Measurements from ENCODE around the gene LRRC25. TPM values are rescaled to one million over a fixed set of nuclear protein-coding genes. Genes with fewer than 3 reads are reported as not detected.

Gene LRRC25
- total and polyA plus RNA-seq, 8 donors, result 0.98 to 11.2 (median 2.7) TPM; not detected in 2

DNA sequence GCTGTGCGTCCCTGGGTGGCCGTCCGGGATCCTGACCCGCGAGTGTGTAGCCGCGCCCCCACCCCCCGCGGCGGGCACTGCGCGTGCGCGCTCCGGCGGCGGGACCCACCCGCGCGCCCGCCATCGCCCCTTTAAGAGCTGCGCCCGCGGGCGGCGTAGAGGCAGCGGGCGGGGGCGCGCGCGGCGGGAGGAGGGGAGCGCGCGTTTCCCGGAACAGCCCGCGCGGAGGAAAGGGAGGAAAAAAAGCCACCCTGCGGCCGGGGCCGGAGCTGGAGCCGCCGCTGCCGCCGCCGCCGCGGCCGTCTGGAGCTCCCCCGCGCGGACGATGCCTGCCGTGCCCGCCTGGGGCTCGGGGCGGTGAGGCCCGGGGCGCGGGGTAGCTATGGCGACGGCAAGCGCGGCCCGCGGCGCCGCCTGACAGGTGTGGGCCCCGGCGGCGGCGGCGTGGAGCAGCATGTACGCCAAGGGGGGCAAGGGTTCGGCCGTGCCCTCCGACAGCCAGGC is 21.8 kb upstream of the LRRC25 start, which contains the start of gene SSBP4:
SSBP4 (plus strand) TSS at position 204 of the 504 bp plus-strand sequence; CDS start at position 455, 251 bp downstream.
- intact Hi-C loops (cut with DNase I; ENCODE audit: low total_unique reads), result no loop called here
- H3K27ac ChIP-seq, result peak within 1 kb of the TSS; percentile 84 to 95 (median 90)

GRCh38 chr19:18418483-18419194 is 21.2 kb upstream of the LRRC25 start:
- H3K27ac ChIP-seq, result peak overlapping the region; percentile 84 to 95 (median 90)
- DNase-seq, result no peak
- H3K27me3 ChIP-seq, result peaks cover 0 to 35% (median 22%) of the 10 kb centered on the region in 3 donors
- H3K4me1 ChIP-seq, result peaks cover 74 to 91% (median 89%) of the 10 kb centered on the region in 4 donors
- no peak for TF ChIP-seq POLR2AphosphoS5 (IDR thresholded peaks at IDR 0.05)
- no peak for TF ChIP-seq POLR2A (IDR thresholded peaks at IDR 0.05)
- no peak for TF ChIP-seq EP300 (IDR thresholded peaks at IDR 0.05)
- TF ChIP-seq CTCF (IDR thresholded peaks at IDR 0.05), result no peak
- H3K9me3 ChIP-seq, result no peaks in the 10 kb centered on the region
- H3K4me3 ChIP-seq, result peak overlapping the region; percentile 65 to 69 (median 68)
- 7 to 33% (median 10%) methylated on average over 10 to 39 of the region's 39 CpGs for WGBS, 5 donors
- no peaks in the 10 kb centered on the region for H3K36me3 ChIP-seq
- intact Hi-C loops (cut with DNase I; ENCODE audit: low total_unique reads), result no loop called here

More for the DNA sequence above, 21.8 kb upstream of the LRRC25 start, which contains the start of gene SSBP4:
- Histone ChIP-seq H3K9me3 (no peaks in the 10 kb centered on the region), H3K4me1 (peaks cover 73 to 94% (median 93%) of the 10 kb centered on the region in 4 donors), H3K4me3 (peak within 1 kb of the TSS; percentile 65 to 69 (median 68)), H3K27me3 (peaks cover 0 to 35% (median 22%) of the 10 kb centered on the region in 3 donors), H3K36me3 (no peaks in the 10 kb centered on the region)
- 0 to 2% (median 1%) methylated on average over 20 to 80 of the region's 80 CpGs for WGBS, 5 donors
- DNase-seq, result peak; percentile 76 to 93
- no peak for TF ChIP-seq POLR2A (IDR thresholded peaks at IDR 0.05)
- TF ChIP-seq EP300 (IDR thresholded peaks at IDR 0.05), result no peak
- TF ChIP-seq POLR2AphosphoS5 (IDR thresholded peaks at IDR 0.05), result peak; percentile 8 to 64 (median 28)
- TF ChIP-seq CTCF (IDR thresholded peaks at IDR 0.05), result peak in 3 of 7 experiments; percentile 12 to 52 (median 24)

DNA sequence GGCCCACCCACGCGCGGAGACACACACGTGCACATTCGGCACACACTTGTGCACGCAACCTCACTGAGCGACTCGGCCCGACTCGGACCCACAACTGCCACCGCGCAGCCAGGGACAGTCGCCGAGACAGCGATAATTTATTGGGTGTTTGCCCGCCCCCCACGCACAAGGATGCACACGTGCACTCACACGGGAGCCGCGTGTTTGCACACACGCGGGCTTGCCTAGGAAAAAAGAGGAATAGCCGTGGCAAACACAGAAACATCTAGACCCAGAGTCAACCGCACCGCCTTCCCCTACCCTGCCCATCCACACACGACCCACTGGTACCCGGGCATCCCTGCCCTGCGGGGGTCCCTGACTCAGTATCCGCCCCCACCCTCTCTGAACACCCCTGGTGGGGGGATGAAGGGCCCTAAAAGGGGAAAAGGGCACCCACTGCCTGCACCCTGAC is 20.6 kb upstream of the LRRC25 start:
- peak overlapping the region; percentile 36 to 69 (median 52) for H3K4me3 ChIP-seq
- H3K4me1 ChIP-seq, result peaks cover 68 to 85% (median 83%) of the 10 kb centered on the region in 4 donors
- H3K36me3 ChIP-seq, result no peaks in the 10 kb centered on the region
- no peaks in the 10 kb centered on the region for H3K9me3 ChIP-seq
- intact Hi-C loops (cut with DNase I; ENCODE audit: low total_unique reads), result no loop called here
- TF ChIP-seq POLR2AphosphoS5 (IDR thresholded peaks at IDR 0.05) (no peak), EP300 (IDR thresholded peaks at IDR 0.05) (no peak), CTCF (IDR thresholded peaks at IDR 0.05) (no peak), POLR2A (IDR thresholded peaks at IDR 0.05) (no peak)
- peak overlapping the region; percentile 84 to 95 (median 90) for H3K27ac ChIP-seq
- no peak for DNase-seq
- 8 to 17% (median 9%) methylated on average over 20 to 30 of the region's 30 CpGs for WGBS, 5 donors
- peaks cover 0 to 35% (median 22%) of the 10 kb centered on the region in 3 donors for H3K27me3 ChIP-seq

DNA sequence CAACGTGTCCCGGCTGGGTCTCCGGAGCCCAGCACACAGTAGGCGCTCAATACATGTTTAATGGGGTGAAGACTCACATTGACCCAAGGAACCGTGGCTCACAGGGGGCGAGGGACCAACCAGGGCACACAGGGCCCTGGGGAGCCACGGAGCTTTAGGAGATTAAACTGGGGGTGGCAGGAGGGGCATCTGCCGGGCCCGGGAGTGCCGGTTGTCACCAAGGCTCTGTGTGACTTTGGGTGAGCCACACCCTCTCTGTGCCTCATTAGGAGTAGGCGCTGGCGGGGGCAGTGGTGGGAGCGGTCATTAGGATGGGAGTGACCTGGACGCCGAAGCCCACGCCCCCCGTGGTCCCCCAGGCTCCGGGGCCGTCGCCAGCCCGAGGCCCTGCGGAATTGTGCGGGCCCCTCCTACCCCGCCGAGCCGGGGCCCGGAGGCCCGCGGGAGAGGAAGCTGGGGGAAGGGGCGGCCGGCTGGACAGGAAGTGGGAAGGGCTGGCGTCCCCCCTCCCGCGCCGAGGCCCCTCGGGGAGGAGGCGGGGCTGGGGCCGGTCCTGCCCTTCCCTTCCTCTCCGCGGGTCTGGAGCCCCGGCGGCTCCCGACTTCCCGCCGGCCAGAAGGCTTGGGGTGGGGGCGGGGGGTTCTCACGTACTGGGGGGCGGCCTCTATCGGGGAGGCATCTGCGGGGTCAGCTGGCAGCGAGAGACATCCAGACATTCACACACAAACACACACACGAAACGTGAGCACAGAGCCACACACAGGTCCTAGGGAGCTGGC is 20.0 kb upstream of the LRRC25 start:
- Histone ChIP-seq H3K36me3 (no peaks in the 10 kb centered on the region), H3K4me1 (peaks cover 67 to 79% (median 77%) of the 10 kb centered on the region in 4 donors), H3K27me3 (peaks cover 0 to 38% (median 22%) of the 10 kb centered on the region in 3 donors), H3K4me3 (peak overlapping the region; percentile 36 to 69 (median 38)), H3K9me3 (no peaks in the 10 kb centered on the region), H3K27ac (peak overlapping the region; percentile 84 to 95 (median 90))
- peak in 1 of 2 donors; percentile 96 for DNase-seq
- intact Hi-C loops (cut with DNase I; ENCODE audit: low total_unique reads), result no loop called here
- WGBS, 5 donors, result 0 to 1% (median 1%) methylated on average over 21 to 53 of the region's 53 CpGs
- TF ChIP-seq EP300 (IDR thresholded peaks at IDR 0.05) (no peak), POLR2AphosphoS5 (IDR thresholded peaks at IDR 0.05) (no peak), CTCF (IDR thresholded peaks at IDR 0.05) (no peak), POLR2A (IDR thresholded peaks at IDR 0.05) (no peak)
